ENCODE data around the gene COL4A6.

GRCh38 chrX:108322234-108322633 is 116.0 kb downstream of the COL4A6 start:
- no peak for TF ChIP-seq CTCF (conservative IDR thresholded peaks at IDR 0.05)
- no peak for TF ChIP-seq ZFX (IDR thresholded peaks at IDR 0.05)

Data from C4-2B (cell line).